ENCODE measurements around the gene RNH1.
A peak's percentile ranks its signal among the peaks of the same experiment; 100 is the strongest.

RNH1 gene

GRCh38 chr11:454801-455565, 52.1 kb downstream of the RNH1 start:
- no peak for DNase-seq

GRCh38 chr11:454043-454442, 53.0 kb downstream of the RNH1 start:
- no peak for DNase-seq

- DNase-seq: no peak
These were observed 53.5 kb downstream of the RNH1 start for GRCh38 chr11:453564-453963.

- DNase-seq: no peak
These were observed 54.0 kb downstream of the RNH1 start for GRCh38 chr11:452916-453527.

GRCh38 chr11:452203-452744, 54.8 kb downstream of the RNH1 start:
- no peak for DNase-seq

GRCh38 chr11:451738-452137, 55.3 kb downstream of the RNH1 start:
- no peak for DNase-seq

GRCh38 chr11:450809-451451, 56.1 kb downstream of the RNH1 start:
- DNase-seq: peak; percentile 76

GRCh38 chr11:449889-450808, 56.9 kb downstream of the RNH1 start, which contains the start of gene PTDSS2:
PTDSS2 (plus strand) TSS chr11:450279; CDS start chr11:450456, 177 bp downstream.
- peak; percentile 93 for DNase-seq

- DNase-seq: peak; percentile 93
These were observed 58.9 kb downstream of the RNH1 start for GRCh38 chr11:447923-448731.

- no peak for DNase-seq
These were observed 60.2 kb downstream of the RNH1 start for GRCh38 chr11:446891-447290.

- DNase-seq: no peak
These were observed 61.1 kb downstream of the RNH1 start for GRCh38 chr11:445765-446588.

Data from effector CD4-positive, alpha-beta T cell (primary cell).